ENCODE measurements around the gene CAMTA1.

The CAMTA1 gene

GRCh38 chr1:7022058-7022457 lies 236.8 kb downstream of the CAMTA1 start:
- H3K27ac ChIP-seq: no peak overlapping the region
- POLR2A ChIA-PET (ENCODE audit: low non-redundant PET): no interaction called here
- no peak for DNase-seq (ENCODE audit: low spot score)
- TF ChIP-seq CTCF (conservative IDR thresholded peaks at IDR 0.05; ENCODE audit: low read depth): no peak
- CTCF ChIA-PET: interaction anchor here (0.6 kb wide), 1 partner anchor 625 kb away, joined by 4 read pairs; no protein-coding TSS in a partner anchor

DNA sequence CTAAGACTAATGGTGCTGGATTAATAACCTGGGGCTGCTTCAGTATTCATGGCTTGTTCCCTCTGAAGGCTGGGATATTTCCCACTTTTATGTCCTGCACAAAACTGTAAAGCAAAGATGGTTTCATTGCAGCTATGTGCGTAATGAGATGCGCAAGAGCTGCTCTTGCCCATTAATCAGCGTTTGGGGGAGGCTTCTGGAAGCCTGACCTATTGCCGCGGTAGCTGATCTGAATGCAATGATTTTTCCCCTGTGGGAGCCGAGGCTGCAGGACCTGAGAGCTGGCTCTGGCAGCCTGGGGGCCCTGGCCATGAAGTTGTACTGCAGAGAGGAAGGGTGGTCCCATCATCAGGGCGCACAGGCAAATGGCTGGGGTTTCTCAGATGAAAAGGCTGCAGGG lies 239.8 kb downstream of the CAMTA1 start:
- CTCF ChIA-PET: interaction anchor here (1.6 kb wide), 1 partner anchor 11 kb away, joined by 3 read pairs; no protein-coding TSS in a partner anchor
- DNase-seq (ENCODE audit: low spot score): no peak
- no peak for TF ChIP-seq CTCF (conservative IDR thresholded peaks at IDR 0.05; ENCODE audit: low read depth)
- H3K27ac ChIP-seq: no peak overlapping the region
- POLR2A ChIA-PET (ENCODE audit: low non-redundant PET): no interaction called here

- ChIA-PET CTCF (no interaction called here), POLR2A (ENCODE audit: low non-redundant PET) (no interaction called here)
- TF ChIP-seq CTCF (conservative IDR thresholded peaks at IDR 0.05; ENCODE audit: low read depth): no peak
- H3K27ac ChIP-seq: no peak overlapping the region
- peak; percentile 88 for DNase-seq (ENCODE audit: low spot score)
Measured at GRCh38 chr1:7026169-7026568, 240.9 kb downstream of the CAMTA1 start.

DNA sequence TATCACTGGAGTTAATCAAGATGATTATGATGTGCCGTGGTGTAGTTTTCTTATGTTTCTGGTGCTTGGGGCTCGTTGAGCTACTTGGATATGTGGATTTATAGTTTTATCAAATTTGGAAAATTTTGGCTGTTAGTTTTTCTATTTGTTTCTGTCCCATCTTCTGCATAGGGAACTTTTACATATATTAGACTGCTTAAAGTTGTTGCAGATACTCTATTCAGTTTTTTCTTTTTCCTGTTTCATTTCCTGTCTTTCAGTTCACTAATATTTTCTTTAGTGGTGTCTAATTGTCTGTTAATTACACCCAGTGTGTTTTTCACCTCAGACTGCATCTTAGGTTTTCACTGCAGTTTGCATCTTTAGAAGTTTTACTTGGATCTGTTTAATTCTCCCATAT lies 247.7 kb downstream of the CAMTA1 start:
- ChIA-PET CTCF (interaction anchor here (0.6 kb wide), 1 partner anchor 122 kb away, joined by 4 read pairs; no protein-coding TSS in a partner anchor), POLR2A (ENCODE audit: low non-redundant PET) (no interaction called here)
- no peak overlapping the region for H3K27ac ChIP-seq
- no peak for TF ChIP-seq CTCF (conservative IDR thresholded peaks at IDR 0.05; ENCODE audit: low read depth)
- no peak for DNase-seq (ENCODE audit: low spot score)

DNA sequence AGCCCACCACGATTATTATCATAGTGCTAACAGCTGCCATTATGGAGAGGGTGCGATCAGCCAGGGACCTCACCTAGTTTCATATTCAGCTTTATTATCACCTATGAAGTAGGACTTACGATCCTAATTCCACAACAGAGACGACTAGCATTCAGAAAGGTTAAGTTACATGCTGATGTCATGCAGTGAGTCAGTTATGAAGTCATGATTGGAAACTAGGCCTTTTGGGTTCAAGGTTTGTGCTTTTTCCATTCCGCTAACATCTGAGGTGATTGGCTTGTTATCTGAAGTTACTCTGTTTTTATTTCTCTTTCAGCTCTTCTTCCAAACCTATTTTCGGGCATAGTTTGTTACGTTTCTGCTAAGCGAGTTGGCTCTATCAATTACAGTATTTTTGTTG lies 251.1 kb downstream of the CAMTA1 start:
- TF ChIP-seq CTCF (conservative IDR thresholded peaks at IDR 0.05; ENCODE audit: low read depth): no peak
- no peak overlapping the region for H3K27ac ChIP-seq
- DNase-seq (ENCODE audit: low spot score): no peak
- ChIA-PET CTCF (interaction anchor here (0.5 to 1.4 kb wide), 4 partner anchors 11 to 627 kb away, joined by 3 to 5 read pairs (median 3); no protein-coding TSS in a partner anchor), POLR2A (ENCODE audit: low non-redundant PET) (no interaction called here)

DNA sequence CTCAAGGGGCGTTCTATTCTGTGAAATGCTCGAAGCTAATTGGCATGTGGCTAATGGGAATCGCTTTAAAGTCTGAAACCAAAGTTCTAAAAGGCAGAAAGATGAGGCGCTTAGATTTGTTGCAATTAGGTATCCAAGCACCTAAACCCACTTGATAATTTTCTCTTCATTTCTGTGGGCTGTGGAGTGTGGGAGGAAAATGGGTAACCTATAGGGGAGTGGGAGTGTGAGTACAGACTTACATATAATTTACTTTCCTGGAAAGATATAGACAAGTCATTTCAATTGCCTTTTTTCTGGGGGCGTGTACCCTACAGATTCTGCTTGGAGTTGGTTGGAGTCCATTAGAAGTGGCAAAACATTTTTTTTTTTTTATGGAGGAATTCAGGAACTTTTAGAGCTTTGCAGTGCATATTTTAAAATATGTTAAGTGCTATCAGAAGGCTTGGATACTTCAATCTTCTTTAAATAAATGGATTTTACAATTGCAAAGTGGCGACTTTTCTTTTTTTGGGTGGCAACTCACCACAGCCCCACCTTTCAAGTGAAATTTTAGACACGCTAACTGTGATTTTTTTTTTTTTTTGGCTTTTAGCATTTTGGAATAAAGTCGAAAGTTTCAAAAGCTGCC lies 254.5 kb downstream of the CAMTA1 start:
- POLR2A ChIA-PET (ENCODE audit: low non-redundant PET): no interaction called here
- TF ChIP-seq CTCF (conservative IDR thresholded peaks at IDR 0.05; ENCODE audit: low read depth): no peak
- no peak overlapping the region for H3K27ac ChIP-seq
- CTCF ChIA-PET: no interaction called here
- DNase-seq (ENCODE audit: low spot score): no peak
